GM19463 (cell line): ENCODE data around the gene TTF2.

ENCODE experiments used
- ATAC-seq: cut with Tn5 transposase; IDR thresholded peaks from one replicate; pipeline ENCODE4 v1.9.1; 2021; ENCODE audit warnings: mild to moderate bottlenecking, moderate library complexity; ENCODE audit not compliant: unreplicated experiment

Gene TTF2

DNA sequence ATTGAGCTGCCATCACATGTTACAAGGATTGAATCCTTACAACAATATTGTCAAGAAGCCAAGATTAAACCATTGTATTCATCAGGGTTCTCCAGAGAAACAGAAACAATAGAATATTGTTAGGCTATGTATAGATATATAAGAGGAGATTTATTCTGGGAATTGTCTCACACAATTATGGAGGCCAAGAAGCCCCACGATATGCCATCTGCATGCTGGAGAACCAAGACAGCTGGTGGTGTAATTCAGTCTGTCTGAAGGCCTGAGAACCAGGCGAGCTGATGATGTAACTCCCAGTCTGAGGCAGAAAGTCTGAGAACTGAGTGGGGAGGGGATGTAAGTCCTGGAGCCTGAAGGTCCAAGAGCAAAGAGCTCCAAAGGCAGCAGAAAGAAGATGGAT lies 14.5 kb upstream of the TTF2 start:
- no peak for ATAC-seq

DNA sequence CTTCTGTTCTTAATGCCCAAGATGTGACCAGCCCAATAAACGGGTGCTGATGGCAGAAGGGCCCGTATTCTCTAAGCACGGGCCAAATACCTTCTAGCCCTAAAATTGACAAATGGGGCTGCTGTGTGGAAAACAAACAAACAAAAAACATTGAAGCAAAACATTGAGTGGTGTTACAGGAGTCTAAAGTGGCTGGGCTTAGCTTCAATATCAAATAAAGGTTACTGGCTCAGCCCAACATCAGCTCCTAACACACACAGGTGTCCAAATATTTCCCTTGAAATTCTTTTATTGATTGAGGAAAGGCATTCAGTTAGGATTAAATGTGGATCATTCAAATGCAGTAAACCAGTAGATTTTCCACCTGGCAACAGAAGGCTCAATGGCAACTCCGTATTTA lies 13.3 kb upstream of the TTF2 start:
- no peak for ATAC-seq

DNA sequence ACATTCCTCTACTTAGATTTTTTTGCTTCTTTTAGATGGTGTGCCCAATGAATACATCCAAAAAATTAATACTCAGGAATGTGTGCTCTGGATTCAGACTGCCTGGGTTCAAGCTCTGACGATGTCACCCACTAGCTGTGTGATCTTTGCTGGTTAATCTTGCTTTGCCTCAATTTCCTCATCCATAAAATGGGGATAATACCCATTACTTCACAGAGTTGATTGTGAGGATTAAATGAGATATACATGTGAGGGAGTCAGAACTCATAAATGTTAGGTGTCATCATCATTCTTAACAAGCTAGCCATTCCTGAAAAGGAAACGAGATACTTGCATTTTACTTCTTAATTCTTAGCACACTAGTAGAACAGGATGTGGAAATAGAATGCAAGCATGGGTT lies 12.9 kb upstream of the TTF2 start:
- ATAC-seq = no peak

DNA sequence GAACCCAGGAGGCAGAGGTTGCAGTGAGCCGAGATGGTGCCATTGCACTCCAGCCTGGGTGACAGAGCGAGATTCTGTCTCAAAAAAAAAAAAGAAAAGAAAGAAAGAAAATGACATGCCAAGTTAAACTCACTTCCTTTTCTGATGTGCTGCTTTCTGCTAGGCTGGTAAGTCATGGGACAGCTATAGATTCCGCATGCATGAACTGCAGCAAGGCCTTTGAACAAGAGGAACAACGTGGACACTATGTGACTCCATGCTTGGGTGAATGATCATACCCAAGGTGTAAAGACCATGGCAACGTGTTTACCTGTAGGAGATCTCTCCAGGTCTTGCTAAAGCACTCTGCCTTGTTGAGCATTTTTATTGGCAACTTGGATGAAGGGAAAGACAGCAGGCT lies 10.3 kb upstream of the TTF2 start:
- ATAC-seq = no peak

DNA sequence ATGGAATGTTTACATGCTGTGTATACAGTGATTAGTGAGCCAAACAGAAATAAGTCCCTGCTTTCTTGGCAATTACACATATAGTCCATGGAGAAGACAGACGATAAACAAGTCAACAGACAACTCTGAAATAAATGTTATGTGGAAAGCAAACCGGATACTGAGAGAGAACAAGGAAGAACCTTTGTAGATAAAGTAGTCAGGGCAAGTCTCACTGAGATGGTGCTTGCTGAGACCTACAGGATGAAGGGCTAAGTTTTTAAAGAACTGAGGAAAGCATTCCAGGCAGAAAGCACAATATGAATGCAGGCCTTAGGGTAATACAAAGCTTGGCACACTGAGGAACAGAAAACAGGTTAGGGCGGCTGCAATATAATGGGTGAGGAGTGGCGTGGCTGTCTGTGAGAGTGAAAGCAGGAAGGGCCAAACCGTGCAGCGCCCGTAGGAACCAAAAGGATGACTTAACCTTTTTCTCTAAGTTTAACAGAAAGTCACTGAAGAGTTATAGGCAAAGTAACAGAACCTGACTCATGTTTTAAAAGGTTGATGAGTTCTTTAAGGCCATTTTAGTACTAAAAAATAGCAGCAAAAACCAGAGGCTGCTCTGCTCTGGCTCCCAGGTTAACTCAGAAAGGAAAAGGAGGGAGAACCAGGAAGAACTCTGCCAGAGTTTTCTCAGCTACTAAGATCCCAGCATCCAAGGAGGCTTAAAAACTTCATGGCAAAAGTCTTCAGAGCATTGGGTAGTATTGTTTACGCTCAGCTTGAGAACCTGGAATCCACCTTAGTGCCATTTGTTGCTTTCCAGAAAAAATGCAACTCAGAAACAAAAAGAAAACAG lies 8.7 kb upstream of the TTF2 start:
- peak; percentile 84 for ATAC-seq

DNA sequence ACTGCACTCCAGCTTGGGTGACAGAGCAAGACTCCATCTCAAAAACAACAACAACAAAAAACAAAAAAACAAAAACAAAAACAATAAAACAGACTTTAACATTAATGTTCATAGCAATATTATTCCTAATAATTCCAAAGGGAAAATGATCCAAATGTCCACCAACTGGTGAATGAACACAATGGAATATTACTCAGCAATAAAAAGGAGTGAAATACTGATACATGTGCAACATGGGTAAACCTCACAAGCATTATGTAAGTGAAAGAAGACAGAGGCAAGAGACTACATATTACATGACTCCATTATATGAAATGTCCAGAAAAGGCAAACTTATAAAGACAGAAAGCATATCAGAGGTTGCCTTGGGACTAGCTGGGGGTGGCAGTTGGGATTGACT lies 6.1 kb upstream of the TTF2 start:
- ATAC-seq = no peak

DNA sequence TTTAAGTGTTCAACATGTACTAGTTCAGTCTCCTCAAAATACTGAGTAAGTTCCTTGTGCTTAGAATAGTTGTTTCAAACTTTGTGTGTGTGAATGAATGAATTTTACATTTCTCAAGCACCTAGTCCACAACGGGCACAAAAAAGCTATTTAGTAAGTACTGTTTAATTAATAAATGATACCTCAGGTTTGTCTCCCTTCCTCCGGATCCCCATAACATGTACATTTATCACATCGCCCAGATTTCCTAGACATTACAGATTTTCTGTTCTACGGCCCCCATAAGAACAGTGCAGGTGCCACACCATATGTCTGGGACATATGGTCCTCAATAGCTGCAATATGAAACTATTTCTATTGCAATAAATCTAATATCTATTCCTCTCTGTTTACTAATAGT lies 1.3 kb upstream of the TTF2 start:
- no peak for ATAC-seq

DNA sequence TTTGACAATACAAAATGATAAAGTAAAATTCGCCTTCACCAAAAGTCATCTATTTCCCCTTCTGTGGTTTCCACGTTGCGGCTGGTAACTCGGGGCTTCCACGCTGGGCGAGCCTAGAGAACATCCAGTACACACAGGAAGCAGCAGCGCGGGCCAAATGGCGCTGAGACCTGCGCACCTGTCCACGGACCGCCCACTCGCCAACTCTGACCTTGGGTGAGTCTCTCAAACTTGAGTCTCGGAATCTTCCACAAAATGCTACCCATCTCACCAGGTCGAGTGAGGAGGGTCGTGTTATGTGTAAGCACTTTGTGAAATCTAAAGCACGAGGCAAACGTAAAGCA lies 820 bp upstream of the TTF2 start:
- peak; percentile 25 for ATAC-seq

DNA sequence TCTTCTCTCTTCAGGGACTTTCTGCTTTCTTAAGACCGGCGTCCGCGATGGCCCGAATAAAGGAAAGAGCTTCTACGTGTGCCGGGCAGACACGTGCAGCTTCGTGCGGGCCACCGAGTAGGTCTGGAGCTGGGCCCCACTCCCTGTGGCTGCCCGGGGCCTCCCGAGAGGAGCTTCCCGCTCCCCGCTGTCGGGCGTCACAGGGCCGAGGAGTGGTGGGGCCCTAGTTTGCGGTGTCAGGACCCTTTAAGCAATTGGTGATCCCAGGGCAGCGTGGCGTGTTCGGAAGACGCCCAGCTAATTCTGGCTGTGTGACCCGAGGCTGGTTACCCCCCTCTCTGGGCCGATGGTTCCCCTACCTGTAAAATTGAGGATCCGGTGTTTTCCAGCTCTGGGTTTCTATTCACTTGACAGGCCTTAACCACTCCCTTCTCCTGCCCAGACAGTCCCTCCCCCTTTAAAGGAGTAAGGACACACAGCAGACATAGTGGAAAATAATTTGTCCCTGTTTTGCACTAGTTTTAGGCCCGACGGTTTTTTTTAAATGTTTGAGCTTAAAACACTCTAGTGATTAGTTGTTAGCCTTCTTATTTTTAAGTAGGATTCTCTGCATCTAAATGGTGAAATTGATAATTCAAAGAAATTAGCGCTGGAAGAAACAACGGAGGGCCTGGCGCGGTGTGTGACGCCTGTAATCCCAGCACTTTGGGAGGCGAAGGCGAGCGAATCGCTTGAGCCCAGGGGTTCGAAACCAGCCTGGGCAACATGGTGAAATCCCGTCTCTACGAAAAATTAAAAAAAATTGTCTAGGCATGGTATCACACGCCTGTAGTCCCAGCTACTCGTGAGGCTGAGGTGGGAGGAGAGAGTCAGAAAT lies 553 bp downstream of the TTF2 start:
- ATAC-seq = peak; percentile 1

DNA sequence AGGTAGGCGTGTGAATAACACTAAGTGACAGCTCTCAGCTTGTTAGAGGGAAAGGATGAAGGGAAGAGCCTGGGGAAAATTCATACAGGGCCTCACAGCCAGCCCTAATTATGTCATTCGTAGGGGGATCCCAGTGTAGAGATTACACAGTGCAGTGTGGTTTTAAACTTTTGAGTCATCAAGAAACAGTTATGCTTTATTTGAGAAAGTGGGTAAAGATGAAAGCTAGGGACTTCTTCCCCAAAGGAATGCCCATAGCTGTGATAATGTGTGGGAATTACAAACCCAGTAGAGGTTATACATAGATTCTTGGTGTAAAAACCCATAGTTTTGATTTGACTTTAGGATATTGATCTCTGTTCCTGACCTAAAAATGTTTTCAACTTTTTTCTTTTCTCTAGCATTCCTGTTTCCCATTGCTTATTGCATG lies 1.9 kb downstream of the TTF2 start:
- ATAC-seq = peak; percentile 33

DNA sequence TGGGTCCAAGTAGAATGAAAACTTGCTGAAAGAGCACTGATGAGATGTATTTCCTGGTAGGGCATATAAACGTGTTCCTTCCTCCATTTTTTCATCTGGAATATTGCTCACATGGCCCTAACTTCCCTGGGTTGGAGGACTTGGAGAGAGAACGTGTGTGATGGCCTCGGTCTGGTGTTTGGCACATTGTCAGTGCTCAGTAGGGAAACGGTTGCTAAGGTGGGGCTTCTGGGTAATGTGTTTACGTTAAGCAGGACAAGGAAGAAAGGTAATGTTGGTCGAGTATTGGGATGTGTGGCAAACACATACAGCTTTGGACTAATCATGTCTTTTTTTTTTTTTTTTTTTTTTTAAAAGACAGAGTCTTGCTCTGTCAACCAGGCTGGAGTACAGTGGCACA lies 6.2 kb downstream of the TTF2 start:
- no peak for ATAC-seq

DNA sequence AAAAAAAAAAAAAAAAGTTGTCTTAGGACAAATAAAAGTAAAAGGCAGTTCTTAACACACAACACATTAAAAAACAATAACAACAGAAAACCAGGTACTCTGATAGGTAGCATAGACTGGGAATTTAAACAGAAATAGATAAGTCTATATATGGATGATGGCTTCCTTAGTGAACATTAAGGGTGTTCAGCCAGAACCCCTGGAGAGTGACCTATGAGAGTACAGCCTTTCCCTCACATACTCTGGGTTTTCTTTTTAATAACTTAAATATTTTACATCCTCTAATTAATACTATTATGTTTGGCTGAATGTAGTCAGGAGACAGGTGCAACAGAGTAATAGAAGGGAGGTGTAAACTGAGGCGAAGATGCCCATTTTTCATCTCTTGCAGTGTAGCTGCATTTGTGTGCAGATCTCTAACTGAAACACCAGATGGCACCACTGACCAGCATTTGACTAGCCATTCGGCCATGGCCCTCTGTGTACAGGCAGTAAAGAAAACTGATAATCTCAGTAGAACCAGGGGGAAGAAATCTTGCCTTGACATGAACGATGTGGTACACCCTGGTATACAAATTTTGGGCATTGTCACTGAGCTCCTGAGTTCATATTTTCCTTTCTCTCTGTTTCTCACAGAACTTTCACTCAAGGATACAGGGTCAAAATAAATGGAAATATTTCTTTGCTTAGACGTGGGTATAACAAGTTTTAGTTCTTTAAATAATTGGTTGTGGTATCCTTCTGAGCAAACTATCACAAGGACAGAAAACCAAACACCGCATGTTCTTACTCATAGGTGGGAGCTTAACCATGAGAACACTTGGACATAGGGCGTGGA lies 7.6 kb downstream of the TTF2 start:
- peak; percentile 84 for ATAC-seq

DNA sequence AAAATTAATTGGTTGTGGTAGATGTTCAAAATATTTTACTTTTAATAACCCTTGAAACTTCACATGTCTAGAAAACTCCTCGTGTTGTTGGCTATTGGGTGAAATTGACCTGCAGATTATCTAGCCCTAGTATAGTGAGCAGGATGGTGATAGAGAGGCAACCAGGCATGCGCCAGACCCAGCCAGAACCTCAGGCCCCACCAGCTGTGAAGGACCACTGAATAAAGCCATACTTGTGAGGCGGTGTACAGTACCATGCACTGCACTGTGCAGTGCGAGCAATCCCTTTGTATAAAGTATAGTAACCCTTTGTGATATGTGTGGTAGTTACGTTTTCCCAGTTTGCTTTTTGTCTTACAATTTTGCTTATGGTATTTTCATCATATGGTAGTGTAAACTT lies 8.5 kb downstream of the TTF2 start:
- no peak for ATAC-seq

DNA sequence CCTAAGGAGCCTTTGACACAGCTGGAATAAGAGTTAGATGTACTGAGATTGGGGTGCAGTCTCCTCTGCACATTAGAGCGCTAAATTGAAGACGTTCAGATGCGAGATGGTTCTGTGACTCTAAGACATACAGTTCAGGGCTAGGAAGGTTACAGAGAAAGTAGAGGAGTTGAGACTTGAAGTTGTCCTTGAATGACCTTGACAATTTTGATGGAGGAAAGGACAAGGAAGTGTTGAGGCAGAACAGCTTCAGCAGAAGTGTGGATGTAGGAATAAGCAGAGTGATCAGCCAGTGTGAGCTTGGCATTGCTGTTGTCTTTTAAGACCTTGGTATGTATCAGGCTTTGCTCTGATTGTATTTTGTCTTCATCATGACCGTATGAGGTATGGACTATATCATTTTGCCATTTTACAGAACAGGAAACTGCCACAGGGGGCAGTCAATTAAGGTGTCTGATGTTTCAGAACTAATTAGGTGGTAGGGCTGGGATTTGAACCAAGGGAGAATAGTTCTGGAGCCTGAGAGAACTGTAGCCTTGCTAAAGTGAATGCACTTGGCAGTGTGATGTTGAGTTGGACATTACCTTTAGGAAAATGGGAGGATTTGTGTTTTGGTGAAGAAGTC lies 9.2 kb downstream of the TTF2 start:
- ATAC-seq = no peak

DNA sequence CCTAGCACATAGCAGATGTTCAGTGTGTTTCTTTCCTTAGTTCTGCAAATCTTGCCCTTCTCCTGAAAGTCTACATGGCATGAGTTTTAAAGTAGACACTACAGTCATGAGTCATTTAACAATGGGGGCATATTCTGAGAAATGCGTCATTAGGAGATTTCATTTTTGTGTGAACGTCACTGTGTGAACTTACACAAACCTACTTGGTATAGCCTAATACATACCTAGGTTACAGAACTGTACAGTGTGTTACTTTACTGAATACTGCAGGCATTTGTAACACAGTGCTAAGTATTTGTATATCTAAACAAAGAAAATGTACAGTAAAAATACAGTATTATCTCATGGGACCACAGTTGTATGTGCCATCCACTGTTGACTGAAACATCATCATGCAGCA lies 10.0 kb downstream of the TTF2 start:
- ATAC-seq = no peak

DNA sequence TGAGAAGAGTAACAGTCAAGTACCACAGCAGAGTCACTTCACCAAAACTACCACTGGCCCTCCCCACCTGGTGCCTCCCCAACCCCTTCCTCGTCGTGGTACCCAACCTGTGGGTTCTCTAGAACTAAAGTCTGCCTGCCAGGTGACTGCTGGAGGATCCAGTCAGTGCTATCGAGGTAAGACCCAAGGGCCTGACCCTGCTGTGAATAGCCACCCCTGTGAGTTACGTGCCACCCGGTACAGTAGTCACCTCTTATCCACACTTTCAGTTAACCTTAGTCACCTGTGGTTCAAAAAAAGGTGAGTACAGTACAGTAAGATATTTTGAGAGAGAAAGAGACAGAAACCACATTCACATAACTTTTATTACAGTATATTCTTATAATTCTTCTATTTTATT lies 16.5 kb downstream of the TTF2 start:
- no peak for ATAC-seq

DNA sequence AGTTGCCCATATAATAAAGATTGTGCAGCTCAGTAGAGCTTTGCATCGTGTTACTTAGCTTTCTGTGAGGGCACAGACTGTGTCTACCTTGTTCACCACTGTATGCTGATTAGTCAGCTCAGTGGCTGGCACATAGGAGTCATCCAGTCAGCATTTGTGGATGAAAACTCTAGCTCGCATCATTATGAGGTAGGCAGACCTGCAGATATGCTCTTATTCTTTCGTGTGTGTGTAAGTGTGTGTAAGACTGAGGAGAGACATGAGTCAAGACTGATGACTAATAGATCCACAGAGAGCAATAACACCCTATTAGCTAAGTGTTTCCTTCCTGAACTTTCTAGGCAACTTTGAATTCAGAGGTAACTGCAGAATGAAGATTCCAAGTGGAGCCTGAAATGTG lies 17.1 kb downstream of the TTF2 start:
- no peak for ATAC-seq

DNA sequence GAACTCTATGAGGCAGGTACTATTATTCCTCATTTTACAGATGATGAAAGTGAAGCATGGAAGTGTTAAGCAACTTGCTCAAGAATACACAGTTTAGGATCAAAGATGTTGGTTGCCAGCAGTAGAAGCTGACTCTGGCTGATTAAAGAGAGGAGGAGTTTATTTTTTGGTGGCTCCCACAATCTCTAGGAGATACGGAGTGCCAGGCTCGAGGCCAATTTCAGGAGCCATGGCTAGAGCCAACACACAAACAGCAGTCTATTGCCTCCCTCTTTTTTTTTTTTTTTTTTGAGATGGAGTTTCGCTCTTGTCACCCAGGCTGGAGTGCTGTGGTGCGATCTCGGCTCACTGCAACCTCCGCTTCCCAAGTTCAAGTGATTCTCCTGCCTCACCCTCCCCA lies 19.6 kb downstream of the TTF2 start:
- no peak for ATAC-seq

DNA sequence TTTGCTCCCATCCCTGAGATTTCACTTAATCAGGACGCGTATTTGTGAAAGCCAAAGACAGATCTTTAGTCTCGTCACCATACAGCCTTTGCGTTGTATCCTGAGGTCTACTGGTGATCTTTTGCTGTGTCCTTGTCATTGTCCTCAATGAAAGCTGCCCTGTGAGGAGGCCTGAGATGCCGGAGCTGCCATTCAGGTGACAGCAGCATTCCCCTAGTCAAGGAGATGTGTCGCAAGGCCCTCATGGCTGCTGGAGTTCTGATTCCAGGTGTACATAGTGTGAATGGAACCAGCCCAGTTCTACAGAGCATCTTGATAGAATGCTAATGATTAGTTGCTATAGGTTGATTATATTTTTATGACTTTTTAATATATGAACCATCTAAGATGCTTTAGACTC lies 24.1 kb downstream of the TTF2 start:
- ATAC-seq = no peak

DNA sequence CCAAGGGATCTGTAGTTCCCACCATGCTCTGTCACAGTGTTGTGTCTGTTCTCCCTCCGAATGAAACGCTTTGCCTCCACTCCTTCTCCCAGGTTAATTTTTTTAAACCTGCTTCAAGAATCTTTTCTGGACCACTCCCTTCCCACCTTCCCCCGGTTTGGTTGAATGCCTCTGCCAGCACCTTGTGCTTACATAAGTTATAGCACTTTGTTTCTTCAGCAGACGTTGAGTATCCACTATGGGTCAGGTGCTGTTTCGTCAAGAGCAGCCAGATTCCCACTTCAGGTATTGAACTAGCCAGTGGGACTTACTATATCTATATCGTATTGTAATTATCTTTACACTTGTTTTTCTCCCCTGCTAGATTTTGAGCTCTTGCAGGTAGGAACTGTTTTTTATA lies 27.6 kb downstream of the TTF2 start:
- no peak for ATAC-seq

DNA sequence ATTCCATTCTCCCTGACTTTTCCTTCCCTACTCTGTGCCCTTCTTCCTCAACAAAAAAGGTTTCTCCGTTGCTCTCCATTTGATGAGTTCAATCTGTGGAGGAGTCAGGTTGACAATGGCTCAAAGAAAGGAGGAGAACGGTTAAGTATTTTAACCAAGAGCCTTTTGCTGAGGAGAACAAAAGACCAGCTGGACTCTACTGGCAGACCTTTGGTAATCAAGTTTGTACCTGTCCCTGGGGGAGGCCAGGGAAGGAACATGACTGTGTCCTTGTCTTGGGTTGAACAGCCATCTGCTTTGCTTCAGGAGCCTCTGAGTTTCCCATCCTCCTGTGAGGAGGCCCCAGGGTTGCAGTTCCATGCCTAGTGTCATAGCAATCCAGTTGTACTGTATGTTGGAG lies 29.9 kb downstream of the TTF2 start:
- ATAC-seq = no peak
